ENCODE measurements around the gene ZNF77. TPM values are rescaled to one million over a fixed set of nuclear protein-coding genes. Genes with fewer than 3 reads are reported as not detected.
"Not testable (repeated sequence)": the region's sequence is repeated elsewhere in the genome, so short reads cannot be mapped to it uniquely, and the experiment has no call there.

ZNF77 gene
- total and polyA plus RNA-seq, 8 donors: 0.29 to 65.3 (median 4.2) TPM

- no peak overlapping the region for H3K27ac ChIP-seq
- H3K36me3 ChIP-seq: no peaks in the 10 kb centered on the region
- no peaks in the 10 kb centered on the region for H3K9me3 ChIP-seq
- WGBS, 5 donors: 83 to 97% (median 90%) methylated on average over 11 of the region's 11 CpGs
- no peak overlapping the region for H3K4me3 ChIP-seq
- TF ChIP-seq POLR2AphosphoS5 (IDR thresholded peaks at IDR 0.05) (no peak), EP300 (IDR thresholded peaks at IDR 0.05) (no peak), CTCF (IDR thresholded peaks at IDR 0.05) (no peak), POLR2A (IDR thresholded peaks at IDR 0.05) (no peak)
- no peaks in the 10 kb centered on the region for H3K27me3 ChIP-seq
- peaks cover 10 to 24% (median 21%) of the 10 kb centered on the region in 4 donors for H3K4me1 ChIP-seq
- DNase-seq: no peak
- intact Hi-C loops (cut with DNase I; ENCODE audit: low total_unique reads): no loop called here
These were observed 38.8 kb downstream of the ZNF77 start for GRCh38 chr19:2905918-2906519.

- H3K9me3 ChIP-seq; H3K36me3 ChIP-seq; H3K27me3 ChIP-seq; DNase-seq; intact Hi-C loops (cut with DNase I; ENCODE audit: low total_unique reads); H3K4me3 ChIP-seq: not testable (repeated sequence)
- H3K27ac ChIP-seq: peak overlapping the region in 1 of 5 donors; percentile 93
- WGBS, 5 donors: 87 to 92% (median 89%) methylated on average over 13 of the region's 13 CpGs
- peaks cover 10 to 30% (median 23%) of the 10 kb centered on the region in 4 donors for H3K4me1 ChIP-seq
These were observed 41.4 kb downstream of the ZNF77 start for GRCh38 chr19:2903326-2903725.

- intact Hi-C loops (cut with DNase I; ENCODE audit: low total_unique reads): no loop called here
These were observed 42.1 kb downstream of the ZNF77 start for GRCh38 chr19:2902590-2903218.

GRCh38 chr19:2900296-2901252 is 44.2 kb downstream of the ZNF77 start, which contains the start of gene ZNF57:
TSS of gene ZNF57 (plus strand) at chr19:2900928. CDS start at chr19:2901046, 118 bp downstream.
- Histone ChIP-seq H3K9me3 (peaks cover 0 to 13% (median 11%) of the 10 kb centered on the region in 4 donors), H3K4me3 (peak within 1 kb of the TSS; percentile 62 to 88 (median 77)), H3K36me3 (no peaks in the 10 kb centered on the region), H3K27me3 (no peaks in the 10 kb centered on the region), H3K27ac (peak within 1 kb of the TSS; percentile 88 to 98 (median 89)), H3K4me1 (peaks cover 10 to 30% (median 23%) of the 10 kb centered on the region in 4 donors)
- WGBS, 5 donors: 0 to 1% (median 1%) methylated on average over 27 to 100 of the region's 100 CpGs
- DNase-seq: peak; percentile 100
- intact Hi-C loops (cut with DNase I; ENCODE audit: low total_unique reads): no loop called here
- TF ChIP-seq CTCF (IDR thresholded peaks at IDR 0.05) (no peak), POLR2AphosphoS5 (IDR thresholded peaks at IDR 0.05) (peak in 2 of 3 donors; percentile 83 to 93), POLR2A (IDR thresholded peaks at IDR 0.05) (peak in 1 of 4 donors; percentile 73), EP300 (IDR thresholded peaks at IDR 0.05) (no peak)

More at GRCh38 chr19:2902590-2903218, 42.1 kb downstream of the ZNF77 start:
- 67 to 71% (median 70%) methylated on average over 8 to 13 of the region's 13 CpGs for WGBS, 5 donors
- TF ChIP-seq EP300 (IDR thresholded peaks at IDR 0.05) (no peak), POLR2A (IDR thresholded peaks at IDR 0.05) (no peak), CTCF (IDR thresholded peaks at IDR 0.05) (no peak), POLR2AphosphoS5 (IDR thresholded peaks at IDR 0.05) (no peak)
- peak in 1 of 2 donors; percentile 62 for DNase-seq
- Histone ChIP-seq H3K9me3 (no peaks in the 10 kb centered on the region), H3K36me3 (no peaks in the 10 kb centered on the region), H3K27ac (peak overlapping the region in 4 of 5 donors; percentile 88 to 93 (median 89)), H3K27me3 (no peaks in the 10 kb centered on the region), H3K4me3 (peak overlapping the region in 2 of 4 donors; percentile 62 to 75), H3K4me1 (peaks cover 10 to 30% (median 23%) of the 10 kb centered on the region in 4 donors)
